ENCODE measurements around the gene MRPS7. TPM values are rescaled to one million over a fixed set of nuclear protein-coding genes. Genes with fewer than 3 reads are reported as not detected.

MRPS7 gene
- 59.7 and 89.9 TPM in 2 replicates for total RNA-seq

DNA sequence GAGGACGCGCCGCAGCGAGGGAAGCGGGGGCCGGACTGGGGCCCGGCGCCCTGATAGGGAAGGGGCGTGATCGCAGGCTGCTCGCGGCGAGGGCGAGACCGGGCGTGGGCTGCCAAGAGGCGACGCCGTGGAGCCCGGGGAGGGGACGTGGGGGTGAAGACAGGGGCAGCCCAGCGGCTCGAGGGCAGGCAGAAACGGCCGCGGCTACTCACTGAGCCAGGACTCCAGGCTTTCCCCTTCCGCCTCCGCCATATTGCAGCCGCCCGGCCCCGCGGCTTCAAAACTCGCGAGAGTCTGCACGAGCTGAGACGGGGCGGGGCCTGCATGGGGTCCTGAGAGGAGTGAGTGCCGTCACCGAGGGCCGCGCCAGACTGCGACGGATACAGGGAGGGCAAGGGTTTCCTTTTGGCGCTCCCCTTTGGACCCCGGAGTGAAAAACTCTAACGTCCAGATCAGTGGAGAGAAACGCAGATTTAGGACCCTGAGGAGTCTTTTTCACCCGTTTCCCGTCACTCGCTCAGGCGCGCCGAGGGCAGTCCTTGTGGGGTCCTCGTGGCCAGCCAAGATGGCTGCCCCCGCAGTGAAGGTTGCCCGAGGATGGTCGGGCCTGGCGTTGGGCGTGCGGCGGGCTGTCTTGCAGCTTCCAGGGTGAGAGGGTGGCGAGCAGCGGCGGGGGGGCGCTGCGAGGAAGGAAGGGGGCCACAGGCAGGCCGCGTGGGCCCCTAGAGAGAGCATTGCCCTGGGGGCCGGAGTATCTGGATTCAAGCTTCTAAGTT, at the start of gene MRPS7, which contains the start of gene GGA3:
Gene MRPS7 (plus strand): TSS at position 544 of the 776 bp plus-strand sequence. CDS start 22 bp downstream, at position 566.
Gene GGA3 (minus strand): TSS at position 271 of the 776 bp plus-strand sequence. CDS start 19 bp downstream, at position 252.

GRCh38 chr17:75270966-75271232, 9.2 kb downstream of the MRPS7 start, which contains the start of gene MIF4GD:
Gene MIF4GD, minus strand, starts transcription at chr17:75271231. Its CDS starts 1,036 bp downstream, at chr17:75270195.

DNA sequence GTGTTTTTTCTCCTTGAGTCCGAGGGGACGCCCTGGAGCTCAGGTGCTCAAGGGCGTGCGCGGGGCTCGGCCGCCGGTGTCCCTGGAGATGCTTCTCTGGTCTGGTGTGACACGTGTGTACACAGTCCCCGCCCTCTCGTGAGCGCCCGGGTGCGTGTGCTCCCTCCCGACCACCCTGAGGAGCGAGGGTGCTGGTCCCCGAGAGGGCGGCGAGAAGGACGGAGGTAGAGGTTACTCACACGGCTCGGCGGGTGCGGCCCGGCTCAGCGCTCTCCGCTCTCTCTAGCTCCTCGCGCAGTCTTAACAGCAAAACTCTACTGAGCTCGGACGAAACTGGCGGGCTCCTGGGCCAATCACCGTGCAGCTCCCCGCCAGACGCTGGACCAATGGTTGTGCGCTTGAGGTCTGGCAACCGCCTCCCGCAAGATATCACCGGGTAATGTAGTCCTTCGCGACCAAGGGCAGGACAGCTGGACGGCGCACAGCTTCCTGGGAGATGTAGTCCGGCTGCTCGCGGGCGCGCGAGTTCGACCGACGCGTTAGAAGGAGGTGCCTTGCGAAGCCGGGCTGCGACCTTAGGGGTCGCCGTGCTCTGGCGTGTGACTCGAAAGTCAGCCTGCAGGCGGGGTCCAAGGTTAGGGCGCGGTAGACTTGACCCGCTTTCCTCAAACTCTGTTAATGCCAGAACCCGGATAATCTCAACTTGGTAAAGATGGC, 27.6 kb downstream of the MRPS7 start, which contains the start of gene SLC25A19:
Gene SLC25A19 (minus strand): TSS at position 319 of the 717 bp plus-strand sequence. CDS start 2,669 bp downstream, outside the sequence.

Other genes with a start within 250 kb of the MRPS7 start
- gene MRPL58, start 249.2 kb upstream of the MRPS7 start, total RNA-seq = 74.5 and 123 TPM in 2 replicates
- gene ATP5PD, start 214.9 kb upstream of the MRPS7 start, total RNA-seq = 285 and 333 TPM in 2 replicates
- 10.4 and 13.3 TPM in 2 replicates for gene KCTD2, start 214.7 kb upstream of the MRPS7 start, total RNA-seq
- 4.7 and 13.4 TPM in 2 replicates for gene SLC16A5, start 173.9 kb upstream of the MRPS7 start, total RNA-seq
- gene ARMC7, start 151.9 kb upstream of the MRPS7 start, total RNA-seq = 2.3 and 4.1 TPM in 2 replicates
- gene NT5C, start 130.1 kb upstream of the MRPS7 start, total RNA-seq = 203 and 206 TPM in 2 replicates
- 175 and 272 TPM in 2 replicates for gene JPT1, start 107.4 kb upstream of the MRPS7 start, total RNA-seq
- 98.9 and 112 TPM in 2 replicates for gene SUMO2, start 78.9 kb upstream of the MRPS7 start, total RNA-seq
- gene NUP85, start 56.2 kb upstream of the MRPS7 start, total RNA-seq = 25.8 and 38.1 TPM in 2 replicates
- gene GGA3, start 273 bp upstream of the MRPS7 start, total RNA-seq = 13.3 and 23.7 TPM in 2 replicates
- gene MIF4GD, start 9.4 kb downstream of the MRPS7 start, total RNA-seq = 15.2 and 37.2 TPM in 2 replicates
- gene SLC25A19, start 27.6 kb downstream of the MRPS7 start, total RNA-seq = 7.4 and 14.7 TPM in 2 replicates
- gene GRB2, start 143.8 kb downstream of the MRPS7 start, total RNA-seq = 49.9 and 83.7 TPM in 2 replicates
- gene TMEM94, start 194.8 kb downstream of the MRPS7 start, total RNA-seq = 38.7 and 41.3 TPM in 2 replicates